NCI-H1930 (cell line): Measurements from ENCODE around the gene STK10.

Source experiments
- DNase-seq, 2 experiments: peaks; one replicate each; lab custom pipeline; 2025; lab: John Stamatoyannopoulos, UW

Gene STK10

DNA sequence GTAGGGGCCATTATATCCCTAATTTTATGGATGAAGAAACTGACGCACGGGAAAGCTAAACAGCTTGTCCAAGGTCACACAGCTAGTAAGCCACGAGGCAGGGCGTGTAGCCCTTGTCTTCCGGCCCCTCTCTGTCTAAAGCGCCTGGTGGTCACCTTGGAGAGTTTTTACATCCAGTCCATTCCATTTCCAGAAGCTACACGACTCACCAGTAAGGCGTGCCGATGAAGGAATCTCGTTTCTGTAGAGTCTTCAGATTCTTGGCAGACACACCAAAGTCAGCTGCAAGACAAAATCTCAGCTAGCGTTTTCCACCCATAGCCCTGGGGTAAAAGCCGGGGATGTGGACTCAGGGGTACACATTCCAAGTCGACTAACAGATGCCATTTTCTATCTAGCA, 80.5 kb downstream of the STK10 start:
- no peak for DNase-seq

DNA sequence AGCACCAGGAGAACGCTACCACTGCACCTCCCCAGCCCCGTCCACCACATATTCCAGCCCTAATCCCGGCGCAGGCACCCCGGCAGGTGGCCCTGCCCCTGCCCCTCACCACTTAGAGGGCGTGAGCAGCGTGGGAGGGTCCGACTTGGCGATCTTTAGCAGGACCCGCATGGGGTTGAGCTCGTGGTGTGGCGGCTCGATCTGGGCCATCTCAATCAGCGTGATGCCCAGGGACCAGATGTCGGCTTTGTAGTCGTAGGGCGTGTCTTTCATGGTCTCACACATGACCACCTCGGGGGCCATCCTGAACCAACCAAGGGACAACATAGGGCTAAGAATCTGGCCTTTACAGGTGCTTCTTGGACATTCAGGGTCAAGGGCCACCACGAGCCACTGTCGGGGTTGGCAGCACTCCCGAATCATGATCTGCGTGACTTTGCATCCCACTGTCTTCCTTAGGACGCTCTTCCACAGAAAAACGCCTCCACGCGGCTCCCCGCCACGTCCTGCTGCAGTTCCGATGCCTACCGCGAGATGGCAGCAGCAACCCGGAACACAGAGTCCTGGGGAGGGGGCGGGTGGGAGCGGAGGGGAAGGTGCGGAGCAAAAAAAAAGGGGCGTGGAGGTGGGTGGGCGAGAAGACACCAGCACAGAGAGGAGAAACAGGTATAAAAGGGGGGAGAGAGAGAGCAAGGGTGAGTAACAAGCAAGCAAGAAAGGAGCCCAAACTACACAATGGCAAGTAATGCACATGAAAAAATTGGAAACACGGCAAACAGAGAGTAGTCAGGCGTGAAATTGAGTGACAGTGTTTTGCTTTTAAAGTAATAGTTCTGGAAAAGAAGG, 81.3 kb downstream of the STK10 start:
- peak; percentile 11 to 15 for DNase-seq

DNA sequence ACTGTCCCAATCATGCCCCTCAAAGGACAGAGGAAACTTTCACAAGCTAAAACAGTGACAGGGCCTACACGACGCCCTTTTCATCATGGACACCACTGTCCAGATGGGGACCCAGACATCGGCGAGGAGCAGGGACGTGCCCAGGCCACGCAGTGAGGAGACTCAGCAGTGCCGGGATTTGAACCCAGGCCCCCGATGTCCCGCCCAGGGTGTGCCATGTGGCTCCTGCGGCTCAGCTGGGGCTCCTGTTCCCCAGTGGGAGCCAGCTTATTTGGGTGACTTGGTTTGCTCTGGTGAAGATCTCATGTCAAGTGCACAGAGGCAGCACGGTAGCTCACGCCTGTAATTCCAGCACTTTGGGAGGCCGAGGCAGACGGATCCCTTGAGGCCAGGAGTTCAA, 82.2 kb downstream of the STK10 start:
- DNase-seq = no peak

DNA sequence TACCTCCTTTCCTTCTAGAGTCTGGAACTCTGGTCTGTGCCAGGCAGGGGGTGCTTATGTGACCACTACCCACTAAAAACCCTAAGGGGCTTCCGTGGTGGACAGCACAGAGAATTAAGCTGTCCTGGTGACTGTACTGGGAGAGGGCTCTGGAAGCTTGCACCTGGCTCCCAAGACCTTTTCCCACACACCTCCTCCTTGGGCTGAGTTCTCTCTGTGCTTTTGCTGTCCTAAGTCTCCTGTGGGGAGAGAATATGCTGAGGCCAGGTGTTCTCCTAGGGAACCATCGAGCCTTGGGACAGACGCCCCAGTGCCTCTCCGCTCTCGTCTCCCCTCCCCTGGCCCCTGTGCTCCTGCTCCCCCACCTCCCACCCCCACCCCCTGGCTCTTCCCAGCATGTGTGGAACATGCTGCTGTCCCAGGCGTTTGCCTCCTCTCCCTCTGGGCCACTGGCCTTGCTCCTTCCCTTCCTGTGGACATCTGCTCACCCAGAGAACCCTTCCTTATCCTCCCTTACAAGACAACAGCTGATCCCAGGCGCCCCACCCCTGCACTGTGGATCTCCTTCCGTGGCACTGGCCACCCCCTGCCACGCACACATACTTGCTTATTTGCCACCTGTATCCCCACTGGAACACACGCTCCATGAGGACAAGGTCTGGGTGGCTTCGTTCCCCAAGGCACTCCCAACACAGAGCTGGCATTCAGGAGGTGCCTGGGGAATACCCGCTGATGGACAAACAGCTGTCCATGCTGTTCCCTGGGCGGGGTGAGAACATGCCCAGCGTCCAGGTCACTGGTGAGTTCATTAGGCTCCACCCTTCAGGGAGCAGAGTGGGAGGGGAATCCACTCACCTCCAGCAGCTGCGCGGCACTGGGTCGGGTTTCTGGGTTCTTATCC, 83.0 kb downstream of the STK10 start:
- no peak for DNase-seq

DNA sequence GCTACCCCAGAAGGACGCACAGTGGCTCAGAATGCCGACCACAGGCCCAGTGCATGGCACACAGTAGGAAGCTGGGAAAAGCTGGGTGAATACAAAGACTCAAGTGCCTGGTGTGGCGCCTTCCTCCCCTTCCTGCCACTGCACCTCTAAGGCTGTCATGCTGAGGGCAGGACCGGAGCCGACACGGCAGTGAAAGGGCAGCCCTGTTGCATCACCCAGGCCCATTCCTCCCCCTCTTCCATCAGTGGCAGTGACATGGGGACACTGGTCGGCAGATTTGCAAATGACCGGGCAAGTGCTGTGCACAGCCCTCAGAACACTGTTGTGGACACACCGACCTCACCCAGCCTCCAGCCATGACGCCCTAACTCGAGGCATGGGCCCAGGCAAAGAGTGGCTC, 84.0 kb downstream of the STK10 start:
- DNase-seq = no peak

DNA sequence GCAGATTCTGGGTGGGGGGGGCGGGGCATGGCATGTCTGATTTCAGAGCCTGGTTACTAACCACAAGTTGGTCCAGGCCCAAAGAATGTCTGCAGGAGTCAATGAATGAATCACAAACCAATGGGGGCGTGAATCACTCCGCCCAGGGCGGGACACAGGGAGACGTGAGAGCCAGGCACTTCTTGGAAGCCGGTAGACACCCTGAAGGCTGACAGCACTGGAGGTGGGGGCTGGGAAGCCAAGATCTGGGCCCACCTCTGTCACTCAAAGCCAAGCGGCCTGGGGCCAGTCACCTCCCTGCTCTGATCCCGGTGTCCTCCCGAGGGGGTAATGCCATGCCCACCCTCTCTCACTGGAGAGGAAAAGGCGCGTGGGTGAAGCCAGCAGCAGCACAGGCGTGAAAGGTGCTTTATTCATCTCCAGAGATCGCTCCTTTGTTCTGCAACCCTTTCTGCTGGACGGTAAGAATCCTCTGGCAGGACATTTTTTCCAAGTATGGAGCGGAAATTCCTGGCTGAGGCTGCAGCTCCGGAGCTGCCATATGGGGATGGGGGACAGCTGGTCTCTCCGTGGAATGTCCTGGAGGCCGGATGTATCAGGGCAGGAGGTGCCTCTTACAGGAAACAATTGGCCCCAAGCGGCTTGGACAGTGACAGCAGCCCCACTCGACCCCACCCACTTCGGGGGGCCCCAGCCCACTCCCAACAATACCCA, 85.0 kb downstream of the STK10 start:
- no peak for DNase-seq

DNA sequence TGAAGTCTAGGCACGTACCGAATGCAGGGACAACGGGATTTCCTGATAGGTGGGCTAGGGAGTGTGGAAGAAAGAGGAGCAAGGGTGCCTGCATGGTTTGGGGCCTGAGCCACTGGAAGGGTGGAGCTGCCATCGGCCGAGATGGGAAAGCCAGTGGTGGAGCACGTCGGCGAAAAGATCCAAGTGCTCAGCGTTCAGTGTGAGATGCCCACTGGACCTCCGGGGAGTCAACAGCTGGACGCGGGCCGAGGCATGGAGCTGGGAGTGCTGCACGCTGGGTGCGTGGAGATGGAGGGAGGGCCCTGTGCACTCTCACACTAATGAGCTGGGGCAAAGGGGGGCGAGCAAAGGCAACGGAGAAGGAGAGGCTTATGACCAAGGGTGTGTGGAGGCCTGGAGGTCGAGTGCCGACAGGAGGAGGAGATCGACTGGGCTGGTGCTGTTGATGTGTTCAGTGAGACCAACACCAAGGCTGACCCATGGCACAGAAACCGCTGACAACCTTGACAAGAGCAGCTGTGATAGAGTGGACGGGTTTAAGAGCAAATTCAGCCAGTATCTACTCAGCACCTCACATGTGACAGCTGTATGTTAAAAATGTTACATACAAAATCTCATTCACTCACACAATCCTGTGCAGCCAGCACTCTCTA, 85.7 kb downstream of the STK10 start:
- no peak for DNase-seq

DNA sequence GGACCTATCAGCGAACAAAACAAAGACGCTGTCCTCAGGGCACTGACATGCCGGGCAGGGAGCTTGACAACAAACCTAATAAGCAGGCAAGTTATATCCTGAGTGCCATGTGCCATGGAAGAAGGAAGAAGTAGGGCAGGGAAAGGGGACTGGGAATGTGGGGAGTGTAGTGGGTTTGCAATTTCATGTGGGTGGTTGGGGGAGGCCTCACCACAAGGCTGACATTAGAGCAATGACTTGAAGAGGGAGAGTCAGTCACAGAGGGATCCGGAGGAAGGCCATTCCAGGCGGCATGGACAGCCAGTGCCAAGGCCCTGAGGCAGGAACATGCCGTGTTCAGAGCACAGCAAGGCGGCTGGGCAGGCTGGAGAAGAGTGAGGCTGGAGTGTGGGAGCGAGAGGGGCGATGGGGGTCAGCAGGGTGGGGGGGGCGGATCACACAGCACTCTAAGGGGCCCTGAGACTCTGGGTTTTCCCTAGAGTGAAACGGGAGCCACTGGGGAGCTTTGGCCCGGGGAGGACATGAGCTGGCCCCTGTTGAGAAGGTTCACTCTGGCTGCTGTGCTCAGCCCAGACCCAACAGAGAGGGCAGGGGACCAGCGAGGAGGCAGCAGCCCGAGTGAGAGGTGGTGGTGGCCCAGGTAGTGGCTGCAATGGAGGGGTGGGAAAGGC, 86.3 kb downstream of the STK10 start:
- DNase-seq = no peak

DNA sequence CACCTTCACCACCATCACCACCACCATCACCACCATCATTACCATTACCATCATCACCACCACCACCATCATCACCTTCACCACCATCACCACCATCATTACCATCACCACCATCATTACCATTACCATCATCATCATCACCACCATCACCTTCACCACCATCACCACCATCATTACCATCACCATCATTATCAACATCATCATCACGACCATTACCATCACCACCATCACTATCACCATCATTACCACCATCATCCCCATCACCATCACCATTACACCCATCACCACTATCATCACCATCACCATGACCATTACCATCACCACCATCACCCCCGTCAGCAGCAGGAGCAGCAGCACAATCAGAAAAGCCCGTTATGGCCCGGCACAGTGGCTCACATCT, 89.1 kb downstream of the STK10 start:
- DNase-seq = no peak

DNA sequence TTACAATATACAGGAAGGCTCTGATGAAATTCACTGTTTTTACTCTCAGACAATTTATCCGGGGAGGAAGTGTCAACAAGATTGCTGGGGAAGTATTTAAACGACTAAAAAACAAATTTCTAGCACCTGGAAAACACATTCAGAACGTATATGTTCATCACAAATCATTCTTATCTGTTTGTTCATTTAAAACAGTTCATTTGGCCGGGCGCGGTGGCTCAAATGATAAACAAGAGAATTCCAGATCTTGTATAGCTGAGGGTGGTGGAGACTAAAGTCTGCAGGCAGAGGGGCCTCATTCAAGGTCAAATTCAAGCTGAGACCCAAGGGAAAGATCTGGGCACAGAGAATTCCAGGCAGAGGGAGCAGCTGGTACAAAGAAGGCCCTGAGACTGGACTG, 90.0 kb downstream of the STK10 start:
- DNase-seq = no peak

DNA sequence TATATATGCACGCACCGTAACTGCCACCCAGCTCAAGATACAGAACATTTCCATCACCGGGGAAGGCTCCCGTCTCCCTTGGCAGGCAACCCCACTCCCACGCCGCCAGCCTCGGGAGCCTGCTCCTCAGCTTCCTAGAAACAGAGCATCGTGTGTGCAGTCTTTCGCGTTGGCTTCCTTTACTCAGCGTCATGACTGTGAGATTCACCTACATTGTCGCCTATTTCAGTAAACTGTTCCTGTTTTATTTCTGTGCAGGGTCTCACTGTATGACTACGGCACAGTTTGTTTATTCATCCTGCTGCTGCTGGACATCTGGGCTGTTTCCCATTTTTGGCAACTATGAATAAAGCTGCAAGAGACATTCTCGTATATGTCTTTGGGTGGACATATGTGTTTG, 90.7 kb downstream of the STK10 start:
- DNase-seq = no peak

DNA sequence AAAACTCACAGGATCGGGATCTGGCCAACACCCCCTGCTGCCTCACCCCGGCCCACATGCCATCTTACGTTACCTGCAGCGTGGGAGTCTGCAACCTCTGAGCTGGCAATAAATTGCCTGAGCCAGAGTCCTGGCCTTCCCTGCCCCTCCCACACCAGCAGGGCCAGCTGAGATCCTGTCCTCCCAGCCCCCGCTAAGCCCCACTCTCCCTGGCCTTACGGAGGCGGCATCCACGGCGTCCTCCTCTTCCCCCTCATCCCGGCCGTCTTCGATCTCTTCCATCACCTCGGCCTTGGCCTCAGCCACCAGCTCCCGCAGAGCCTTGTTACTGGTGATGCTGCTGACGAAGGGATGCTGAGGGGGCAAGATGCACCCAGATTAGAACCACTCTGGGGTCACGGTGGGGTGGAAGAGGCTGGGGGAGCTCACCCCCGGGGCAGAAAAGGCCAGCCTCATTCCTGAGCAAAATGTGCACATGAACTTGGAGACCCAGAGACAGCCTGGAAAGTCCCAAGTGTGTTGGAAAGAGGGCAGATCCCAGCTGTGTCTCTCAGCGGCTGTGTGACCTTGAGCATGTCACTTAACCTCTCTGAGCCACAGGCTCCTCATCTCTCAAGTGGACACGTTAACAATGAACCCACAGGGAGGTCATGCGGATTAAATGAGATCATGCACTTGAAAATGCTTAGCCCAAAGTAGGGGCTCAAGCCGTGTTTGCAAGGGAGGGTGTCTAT, 91.7 kb downstream of the STK10 start:
- no peak for DNase-seq

DNA sequence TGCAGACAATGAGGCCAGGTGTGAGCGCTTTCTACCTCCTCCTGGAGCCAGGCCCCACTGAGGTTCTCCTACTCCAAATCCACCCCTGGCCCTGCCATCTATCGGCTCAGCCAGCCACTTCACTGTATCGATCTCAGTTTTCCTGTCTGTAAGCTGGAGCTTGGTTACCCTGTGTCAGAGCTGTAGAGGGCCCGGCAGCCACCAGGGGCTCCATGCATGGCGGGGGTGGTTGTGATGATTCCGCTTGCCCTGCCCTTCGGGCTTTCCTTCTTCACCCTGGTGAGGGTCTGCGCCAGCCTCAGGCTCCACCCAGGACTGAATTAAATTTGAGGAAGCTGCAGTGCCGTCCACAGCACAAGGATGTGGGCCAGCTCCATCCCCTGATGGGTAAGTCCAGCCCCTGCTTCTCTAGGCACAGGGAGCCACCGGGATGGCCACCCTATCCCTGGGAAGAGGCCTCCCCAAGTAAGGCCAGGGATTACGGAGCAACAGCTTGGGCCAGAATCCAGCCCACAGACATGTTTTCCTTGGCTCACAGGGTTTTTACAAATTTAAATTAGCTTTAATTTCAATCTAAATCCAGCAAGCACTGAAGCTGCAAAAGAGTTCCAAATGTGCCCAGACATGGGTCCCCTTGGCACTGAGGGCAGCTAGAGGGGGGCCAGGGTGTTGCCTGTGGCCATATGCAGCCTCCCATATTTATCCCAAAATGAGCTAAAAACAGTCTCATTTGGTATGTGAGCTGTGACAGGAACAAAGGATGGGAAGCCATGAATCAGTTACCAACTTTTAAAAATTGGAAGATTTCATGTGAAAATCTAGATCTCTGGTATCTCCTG, 92.4 kb downstream of the STK10 start:
- no peak for DNase-seq

DNA sequence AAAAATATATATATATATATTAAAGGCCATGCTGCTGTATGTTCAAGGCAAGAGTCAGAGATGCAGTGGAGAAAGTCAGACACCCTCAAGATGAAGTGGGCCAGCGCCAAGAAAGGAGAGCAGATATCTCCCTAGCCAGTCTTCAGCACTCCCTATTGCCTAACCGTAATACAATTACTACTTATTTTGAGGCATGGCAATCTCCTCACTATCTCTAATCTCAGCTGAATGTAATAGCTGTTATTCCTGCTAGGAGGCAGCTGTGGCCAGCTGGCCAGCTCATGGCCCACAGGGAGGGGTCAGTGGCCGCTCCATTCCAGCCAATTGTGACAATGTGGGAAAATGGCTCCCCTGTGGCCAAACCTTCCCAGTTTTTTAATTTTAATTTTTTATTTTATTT, 94.1 kb downstream of the STK10 start:
- DNase-seq = no peak

DNA sequence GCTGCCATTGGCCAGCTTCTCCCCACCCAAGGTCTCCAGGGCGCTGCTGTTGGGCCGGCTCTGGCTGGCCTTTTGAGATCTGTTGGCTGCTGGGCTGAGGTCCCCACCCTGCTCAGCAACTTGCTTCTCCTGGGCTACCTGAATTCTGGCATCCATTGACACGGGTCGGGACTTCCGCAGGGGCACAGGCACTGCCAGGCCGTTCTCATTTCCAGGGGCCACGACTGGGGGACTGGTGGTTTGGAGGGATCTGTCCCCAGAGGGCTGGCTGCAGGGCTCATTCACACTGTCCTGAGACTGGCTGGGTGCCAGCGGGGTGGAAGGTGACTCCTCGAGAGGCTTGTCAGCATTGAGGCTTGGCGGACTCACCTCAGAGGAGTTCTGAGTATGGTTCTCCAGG, 94.5 kb downstream of the STK10 start:
- DNase-seq = no peak

DNA sequence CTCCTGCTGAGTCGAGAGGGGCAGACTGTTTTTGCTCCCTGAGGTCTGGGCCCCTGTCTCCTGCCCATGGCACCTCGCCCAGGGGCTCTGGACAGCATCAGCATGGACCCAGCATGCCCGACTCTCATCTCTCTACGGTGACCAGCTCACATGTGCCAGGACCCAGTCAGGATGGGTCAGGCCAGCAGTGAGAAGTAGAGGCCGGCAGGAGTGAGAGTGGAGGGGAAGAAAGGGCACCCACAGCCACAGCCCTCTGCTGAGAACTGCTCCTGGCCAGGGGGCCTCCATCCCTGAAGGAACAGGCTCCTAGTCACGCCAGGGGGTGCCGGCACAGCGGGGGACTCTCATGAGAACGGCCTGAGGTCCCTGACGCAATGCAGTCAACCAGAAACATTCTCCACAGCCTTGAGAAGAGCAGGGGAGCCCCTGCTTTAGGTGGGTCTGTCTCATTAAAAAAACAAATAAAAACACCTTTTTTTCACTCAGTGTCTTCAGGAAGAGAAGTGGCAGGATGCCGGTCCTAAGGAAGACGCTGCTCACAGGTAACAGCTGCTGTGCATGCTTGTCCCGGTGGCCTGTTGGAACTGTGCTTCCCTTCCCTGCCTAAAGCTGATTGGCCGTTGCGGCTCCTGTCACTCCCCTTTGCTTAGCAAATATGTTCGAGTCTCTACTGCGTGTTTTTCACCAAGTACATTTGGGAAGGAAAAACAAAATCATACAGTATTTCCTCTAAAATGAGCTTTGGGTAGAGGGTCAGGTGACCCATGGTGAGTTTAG, 95.9 kb downstream of the STK10 start:
- DNase-seq = no peak

DNA sequence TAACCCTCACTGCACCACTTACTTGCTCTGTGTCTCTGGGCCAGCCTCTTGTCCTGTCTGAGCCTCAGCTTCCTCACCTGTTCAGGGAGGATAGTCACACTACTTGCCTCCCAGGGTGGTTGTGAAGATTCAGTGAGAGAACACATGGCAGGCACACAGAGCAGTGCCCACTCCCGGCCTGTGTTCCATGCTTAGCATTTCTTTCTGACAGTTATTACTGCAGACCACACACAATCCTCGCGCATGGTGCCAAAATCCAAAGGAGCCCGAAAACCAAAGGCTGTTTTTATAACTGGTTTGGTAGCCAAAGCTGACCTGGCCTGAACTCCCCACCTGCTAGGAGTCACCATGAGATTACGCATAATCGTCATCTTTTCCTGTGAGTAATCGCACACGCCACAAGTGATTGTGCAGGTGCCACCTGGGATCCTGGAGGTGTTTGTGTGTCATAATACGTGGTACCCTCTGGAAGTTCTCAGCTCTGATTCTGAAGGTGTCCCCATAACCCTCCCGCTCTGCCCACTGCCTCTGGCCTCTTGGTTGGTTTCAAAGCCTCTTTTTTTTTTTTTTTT, 97.0 kb downstream of the STK10 start:
- DNase-seq = no peak

DNA sequence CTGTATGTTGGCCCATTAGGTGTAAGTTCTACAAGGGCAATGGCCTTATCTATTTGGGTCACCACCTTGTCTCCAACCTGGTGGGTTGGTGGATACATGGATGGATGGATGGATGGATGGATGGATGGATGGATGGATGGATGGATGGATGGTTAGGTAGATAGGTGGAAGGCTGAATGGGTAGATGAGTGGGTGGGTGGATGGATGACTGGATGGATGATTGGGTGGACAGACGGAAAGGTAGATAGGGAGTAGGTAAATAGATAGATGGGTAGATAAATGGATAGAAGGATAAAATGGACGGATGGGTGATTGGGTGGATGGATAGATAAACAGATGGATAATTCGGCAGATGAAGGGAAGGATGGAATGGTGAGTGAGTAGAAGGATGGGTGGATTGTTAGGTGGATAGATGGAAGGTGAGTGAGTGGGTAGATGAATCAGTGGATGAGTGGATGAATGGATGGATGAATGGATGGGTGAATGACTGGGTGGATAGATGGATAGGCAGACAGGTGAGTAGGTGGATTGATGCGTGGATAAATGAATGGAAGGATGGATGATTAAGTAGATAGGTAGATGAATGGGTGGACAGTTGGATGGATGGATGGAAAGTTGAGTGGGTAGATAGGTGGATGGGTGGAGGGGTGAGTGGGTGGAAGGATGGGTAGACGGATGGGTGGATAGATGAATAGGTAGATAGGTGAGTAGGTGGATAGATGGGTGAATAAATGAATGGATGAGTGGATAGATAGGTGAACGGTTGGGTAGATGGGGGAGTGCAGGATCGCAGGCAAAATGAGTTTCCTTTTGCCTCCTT, 98.5 kb downstream of the STK10 start:
- no peak for DNase-seq
